ENCODE measurements around the gene TLL1. TPM values are rescaled to one million over a fixed set of nuclear protein-coding genes. Genes with fewer than 3 reads are reported as not detected.

Gene TLL1
- total and polyA plus RNA-seq, 3 experiments from 2014 or later, result not detected

DNA sequence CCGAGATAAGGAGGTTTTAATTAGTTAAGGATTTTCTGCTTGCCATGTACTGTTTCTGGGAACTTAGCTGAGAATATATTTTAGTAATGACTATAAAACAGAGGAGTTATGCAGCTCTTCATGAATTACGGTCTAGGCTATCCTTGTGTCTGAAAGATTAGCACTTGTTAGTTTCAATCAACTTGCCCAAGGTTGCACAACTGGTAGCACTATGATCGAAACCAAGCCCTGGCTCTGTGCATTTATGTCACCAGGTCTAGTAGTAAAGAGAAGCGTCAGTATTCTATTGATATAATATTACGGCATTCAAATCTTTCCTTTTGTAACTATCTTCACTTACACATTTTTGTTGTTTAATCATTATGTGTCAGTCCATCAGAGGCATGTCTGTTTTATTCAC lies 176.0 kb downstream of the TLL1 start:
- H3K4me1 ChIP-seq (ENCODE audit: insufficient read depth, low read length), result no peaks in the 10 kb centered on the region
- POLR2A ChIA-PET, result no interaction called here
- peaks cover 0 to 8% (median 1%) of the 10 kb centered on the region in 5 donors for H3K9me3 Mint-ChIP-seq
- no peaks in the 10 kb centered on the region for H3K9me3 ChIP-seq (ENCODE audit: low read length)
- H3K27ac ChIP-seq (ENCODE audit: low read depth, low read length), result no peak overlapping the region
- H3K36me3 ChIP-seq (ENCODE audit: insufficient read depth, low read length), result no peaks in the 10 kb centered on the region
- no peak for DNase-seq
- CTCF ChIA-PET, result no interaction called here
- H3K4me3 ChIP-seq (ENCODE audit: low read length), result no peak overlapping the region
- H3K27me3 Mint-ChIP-seq, result no peaks in the 10 kb centered on the region
- H3K36me3 Mint-ChIP-seq, result no peaks in the 10 kb centered on the region
- H3K27me3 ChIP-seq (ENCODE audit: insufficient read depth, low read length, poor library complexity, severe bottlenecking), result no peaks in the 10 kb centered on the region
- H3K4me3 Mint-ChIP-seq, result no peak overlapping the region
- no peak overlapping the region for H3K27ac Mint-ChIP-seq
- H3K4me1 Mint-ChIP-seq, result no peaks in the 10 kb centered on the region

DNA sequence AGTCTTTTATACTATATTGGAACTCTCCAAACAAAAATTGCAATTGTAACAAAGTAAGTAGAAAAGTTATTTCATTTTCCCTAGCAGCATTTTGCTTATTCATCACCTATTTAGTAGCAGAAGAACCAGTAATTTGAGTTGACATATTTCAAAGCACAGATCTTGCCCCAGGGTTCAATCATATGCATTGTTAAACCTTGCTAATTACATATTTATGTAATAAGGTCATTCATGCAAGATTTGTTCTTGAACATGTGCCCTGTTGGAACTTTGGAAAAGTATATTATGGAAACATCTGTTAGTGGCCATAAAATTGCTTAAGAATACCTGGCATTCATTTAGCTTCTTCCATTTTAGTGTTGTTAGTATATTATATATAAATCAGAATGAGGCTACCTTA lies 191.7 kb downstream of the TLL1 start:
- CTCF ChIA-PET, result no interaction called here
- H3K9me3 ChIP-seq (ENCODE audit: low read length), result no peaks in the 10 kb centered on the region

DNA sequence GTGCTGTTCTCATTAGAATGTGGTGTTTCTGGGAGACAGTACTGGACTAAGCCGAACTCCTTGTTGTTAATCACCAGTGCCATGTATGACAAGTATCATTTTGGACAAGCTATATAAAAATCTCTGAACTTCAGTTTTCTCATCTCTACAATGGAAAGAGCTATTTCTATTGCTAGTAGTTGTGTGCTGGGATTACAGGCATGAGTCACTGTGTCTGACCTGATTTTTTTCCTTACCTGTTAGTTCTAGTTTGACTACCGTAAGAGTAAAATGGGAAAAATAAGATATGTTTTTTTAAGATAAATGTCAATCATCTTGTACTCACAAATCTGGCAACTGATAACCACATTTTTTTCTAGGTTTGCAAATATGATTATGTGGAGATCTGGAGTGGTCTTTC lies 192.3 kb downstream of the TLL1 start:
- H3K4me3 ChIP-seq (ENCODE audit: low read length), result no peak overlapping the region
- H3K36me3 ChIP-seq (ENCODE audit: insufficient read depth, low read length), result no peaks in the 10 kb centered on the region
- no peak for DNase-seq
- H3K4me1 ChIP-seq (ENCODE audit: insufficient read depth, low read length), result no peaks in the 10 kb centered on the region
- no peaks in the 10 kb centered on the region for H3K36me3 Mint-ChIP-seq
- no peaks in the 10 kb centered on the region for H3K27me3 ChIP-seq (ENCODE audit: insufficient read depth, low read length, poor library complexity, severe bottlenecking)
- no peak overlapping the region for H3K27ac Mint-ChIP-seq
- no peaks in the 10 kb centered on the region for H3K4me1 Mint-ChIP-seq
- H3K4me3 Mint-ChIP-seq, result no peak overlapping the region
- no peak overlapping the region for H3K27ac ChIP-seq (ENCODE audit: low read depth, low read length)
- no peaks in the 10 kb centered on the region for H3K27me3 Mint-ChIP-seq
- ChIA-PET CTCF (no interaction called here), POLR2A (no interaction called here)
- no peaks in the 10 kb centered on the region for H3K9me3 ChIP-seq (ENCODE audit: low read length)
- H3K9me3 Mint-ChIP-seq, result peaks cover 0 to 7% (median 2%) of the 10 kb centered on the region in 5 donors

More for the DNA sequence above, 191.7 kb downstream of the TLL1 start:
- DNase-seq, result no peak
- H3K36me3 ChIP-seq (ENCODE audit: insufficient read depth, low read length), result no peaks in the 10 kb centered on the region
- Mint-ChIP-seq H3K27ac (no peak overlapping the region), H3K36me3 (no peaks in the 10 kb centered on the region), H3K27me3 (no peaks in the 10 kb centered on the region), H3K4me1 (no peaks in the 10 kb centered on the region), H3K4me3 (no peak overlapping the region), H3K9me3 (peaks cover 0 to 8% (median 2%) of the 10 kb centered on the region in 5 donors)
- H3K4me1 ChIP-seq (ENCODE audit: insufficient read depth, low read length), result no peaks in the 10 kb centered on the region
- H3K4me3 ChIP-seq (ENCODE audit: low read length), result no peak overlapping the region
- POLR2A ChIA-PET, result no interaction called here
- H3K27ac ChIP-seq (ENCODE audit: low read depth, low read length), result no peak overlapping the region
- no peaks in the 10 kb centered on the region for H3K27me3 ChIP-seq (ENCODE audit: insufficient read depth, low read length, poor library complexity, severe bottlenecking)

DNA sequence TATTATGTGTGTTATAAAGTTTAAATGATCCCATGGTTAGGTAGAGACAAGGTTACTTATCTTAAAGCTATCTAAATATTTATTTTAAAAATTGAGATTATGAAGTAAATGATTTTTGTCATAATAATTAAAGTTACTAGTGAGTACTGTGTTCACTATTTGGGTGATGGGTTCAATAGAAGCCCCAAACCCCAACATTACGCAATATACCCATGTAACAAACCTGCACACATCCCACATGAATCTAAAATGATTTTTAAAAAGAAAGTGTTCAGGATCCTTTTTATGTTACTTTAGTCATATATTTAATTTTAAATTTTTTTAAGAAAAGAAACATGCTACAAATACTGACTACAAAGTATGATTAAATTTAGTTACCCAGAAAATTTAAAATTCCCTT lies 193.9 kb downstream of the TLL1 start:
- CTCF ChIA-PET, result no interaction called here
- DNase-seq, result no peak
- H3K36me3 ChIP-seq (ENCODE audit: insufficient read depth, low read length), result no peaks in the 10 kb centered on the region

DNA sequence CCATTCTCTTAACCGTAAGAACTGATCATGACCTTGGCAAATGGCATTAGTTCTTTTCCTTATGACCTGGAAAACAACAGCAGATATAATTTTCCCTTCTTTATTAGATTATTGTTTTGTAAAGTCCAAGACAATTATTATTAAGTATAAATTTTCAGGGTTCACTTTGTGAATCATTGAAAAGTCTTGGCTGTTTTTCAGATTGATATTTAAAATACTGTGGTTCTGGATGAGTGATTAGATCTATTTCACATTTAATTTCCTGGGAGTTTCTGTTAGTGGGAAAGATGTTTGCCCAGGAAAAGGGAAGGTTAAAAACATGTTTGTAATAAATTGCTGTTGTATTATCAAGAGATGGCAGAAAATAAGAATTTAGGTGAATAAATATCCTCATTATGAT lies 194.9 kb downstream of the TLL1 start:
- peaks cover 0 to 7% (median 0%) of the 10 kb centered on the region in 5 donors for H3K9me3 Mint-ChIP-seq
- CTCF ChIA-PET, result no interaction called here
- POLR2A ChIA-PET, result no interaction called here
- no peak overlapping the region for H3K27ac Mint-ChIP-seq
- H3K27me3 Mint-ChIP-seq, result no peaks in the 10 kb centered on the region
- Histone ChIP-seq H3K27me3 (ENCODE audit: insufficient read depth, low read length, poor library complexity, severe bottlenecking) (no peaks in the 10 kb centered on the region), H3K36me3 (ENCODE audit: insufficient read depth, low read length) (no peaks in the 10 kb centered on the region), H3K4me1 (ENCODE audit: insufficient read depth, low read length) (no peaks in the 10 kb centered on the region), H3K4me3 (ENCODE audit: low read length) (no peak overlapping the region), H3K9me3 (ENCODE audit: low read length) (no peaks in the 10 kb centered on the region), H3K27ac (ENCODE audit: low read depth, low read length) (no peak overlapping the region)
- H3K4me1 Mint-ChIP-seq, result no peaks in the 10 kb centered on the region
- DNase-seq, result no peak
- no peaks in the 10 kb centered on the region for H3K36me3 Mint-ChIP-seq
- H3K4me3 Mint-ChIP-seq, result no peak overlapping the region

More for the DNA sequence above, 193.9 kb downstream of the TLL1 start:
- Mint-ChIP-seq H3K4me3 (no peak overlapping the region), H3K27ac (no peak overlapping the region), H3K9me3 (peaks cover 0 to 7% (median 0%) of the 10 kb centered on the region in 5 donors), H3K36me3 (no peaks in the 10 kb centered on the region), H3K4me1 (no peaks in the 10 kb centered on the region), H3K27me3 (no peaks in the 10 kb centered on the region)
- H3K27ac ChIP-seq (ENCODE audit: low read depth, low read length), result no peak overlapping the region
- no peaks in the 10 kb centered on the region for H3K9me3 ChIP-seq (ENCODE audit: low read length)
- no peaks in the 10 kb centered on the region for H3K4me1 ChIP-seq (ENCODE audit: insufficient read depth, low read length)
- no peaks in the 10 kb centered on the region for H3K27me3 ChIP-seq (ENCODE audit: insufficient read depth, low read length, poor library complexity, severe bottlenecking)
- POLR2A ChIA-PET, result no interaction called here
- H3K4me3 ChIP-seq (ENCODE audit: low read length), result no peak overlapping the region

DNA sequence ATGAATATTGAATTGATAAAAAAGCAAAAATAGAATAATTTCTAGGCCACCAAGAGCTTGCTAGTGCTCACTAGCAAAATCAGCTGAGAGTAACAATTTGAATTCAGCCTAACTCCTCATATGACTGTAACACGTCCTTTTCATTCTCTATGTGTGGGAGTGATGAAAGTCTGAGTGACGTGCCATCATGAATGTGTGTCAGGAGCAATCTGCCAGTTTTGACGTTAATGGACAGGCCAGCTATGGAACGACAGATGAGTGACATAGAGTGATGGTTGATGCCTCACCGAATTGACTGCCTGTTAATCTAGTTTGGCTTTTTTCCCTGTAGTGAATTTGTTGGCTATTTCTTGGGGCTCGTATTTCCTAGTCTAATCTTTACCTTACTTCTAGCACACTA lies 200.7 kb downstream of the TLL1 start:
- H3K27ac ChIP-seq (ENCODE audit: low read depth, low read length), result no peak overlapping the region
- H3K36me3 ChIP-seq (ENCODE audit: insufficient read depth, low read length), result no peaks in the 10 kb centered on the region
- no peak overlapping the region for H3K4me3 ChIP-seq (ENCODE audit: low read length)
- Mint-ChIP-seq H3K9me3 (peaks cover 0 to 6% (median 0%) of the 10 kb centered on the region in 5 donors), H3K36me3 (no peaks in the 10 kb centered on the region), H3K27ac (no peak overlapping the region), H3K4me1 (no peaks in the 10 kb centered on the region), H3K27me3 (no peaks in the 10 kb centered on the region), H3K4me3 (no peak overlapping the region)
- DNase-seq, result no peak
- H3K4me1 ChIP-seq (ENCODE audit: insufficient read depth, low read length), result no peaks in the 10 kb centered on the region
- H3K9me3 ChIP-seq (ENCODE audit: low read length), result no peaks in the 10 kb centered on the region
- no peaks in the 10 kb centered on the region for H3K27me3 ChIP-seq (ENCODE audit: insufficient read depth, low read length, poor library complexity, severe bottlenecking)
- POLR2A ChIA-PET, result no interaction called here
- CTCF ChIA-PET, result no interaction called here

DNA sequence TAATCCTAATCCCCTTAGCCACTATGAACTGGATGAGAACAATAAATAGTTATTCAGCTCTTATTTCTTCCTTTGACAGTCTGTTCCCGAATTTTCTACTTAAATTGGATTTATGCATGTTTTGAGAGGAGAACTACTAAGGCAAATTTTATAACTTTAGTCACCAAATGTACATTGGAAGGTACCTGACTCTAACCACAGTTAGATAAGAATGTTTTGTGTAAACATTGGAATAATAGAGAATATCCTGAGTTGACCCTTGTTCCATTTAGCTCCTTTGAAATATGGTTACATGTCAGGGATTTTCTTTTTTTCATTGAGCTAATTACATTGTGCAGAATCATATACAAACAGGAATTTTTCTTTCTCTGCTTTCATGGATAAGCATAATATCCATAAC lies 202.6 kb downstream of the TLL1 start:
- no peaks in the 10 kb centered on the region for H3K27me3 ChIP-seq (ENCODE audit: insufficient read depth, low read length, poor library complexity, severe bottlenecking)
- ChIA-PET CTCF (no interaction called here), POLR2A (no interaction called here)
- H3K9me3 Mint-ChIP-seq, result peaks cover 0 to 14% (median 3%) of the 10 kb centered on the region in 5 donors
- no peak overlapping the region for H3K4me3 Mint-ChIP-seq
- no peak overlapping the region for H3K27ac ChIP-seq (ENCODE audit: low read depth, low read length)
- H3K27me3 Mint-ChIP-seq, result no peaks in the 10 kb centered on the region
- no peak overlapping the region for H3K4me3 ChIP-seq (ENCODE audit: low read length)
- no peaks in the 10 kb centered on the region for H3K36me3 Mint-ChIP-seq
- H3K9me3 ChIP-seq (ENCODE audit: low read length), result no peaks in the 10 kb centered on the region
- no peaks in the 10 kb centered on the region for H3K4me1 Mint-ChIP-seq
- H3K36me3 ChIP-seq (ENCODE audit: insufficient read depth, low read length), result no peaks in the 10 kb centered on the region
- H3K4me1 ChIP-seq (ENCODE audit: insufficient read depth, low read length), result no peaks in the 10 kb centered on the region
- no peak overlapping the region for H3K27ac Mint-ChIP-seq
- no peak for DNase-seq

DNA sequence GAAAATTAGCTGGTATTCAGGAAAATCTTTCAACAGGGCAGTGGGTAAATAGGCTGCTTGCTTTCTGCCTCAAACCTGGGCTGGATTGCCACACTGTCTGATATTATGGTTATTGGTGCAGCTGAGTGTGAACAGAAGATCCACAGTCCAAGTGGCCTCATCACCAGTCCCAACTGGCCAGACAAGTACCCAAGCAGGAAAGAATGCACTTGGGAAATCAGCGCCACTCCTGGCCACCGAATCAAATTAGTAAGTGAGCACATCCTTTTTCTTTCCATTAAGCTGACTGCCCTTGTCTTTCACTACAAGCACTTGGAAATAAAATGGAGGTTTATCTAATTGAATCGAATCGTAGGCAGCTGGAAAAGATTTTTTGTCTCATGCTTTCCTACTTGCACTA lies 204.7 kb downstream of the TLL1 start:
- Mint-ChIP-seq H3K27ac (no peak overlapping the region), H3K36me3 (no peaks in the 10 kb centered on the region), H3K27me3 (no peaks in the 10 kb centered on the region), H3K4me3 (no peak overlapping the region), H3K9me3 (peaks cover 0 to 15% (median 5%) of the 10 kb centered on the region in 5 donors), H3K4me1 (no peaks in the 10 kb centered on the region)
- Histone ChIP-seq H3K27me3 (ENCODE audit: insufficient read depth, low read length, poor library complexity, severe bottlenecking) (no peaks in the 10 kb centered on the region), H3K36me3 (ENCODE audit: insufficient read depth, low read length) (no peaks in the 10 kb centered on the region), H3K4me3 (ENCODE audit: low read length) (no peak overlapping the region), H3K27ac (ENCODE audit: low read depth, low read length) (no peak overlapping the region), H3K9me3 (ENCODE audit: low read length) (no peaks in the 10 kb centered on the region), H3K4me1 (ENCODE audit: insufficient read depth, low read length) (no peaks in the 10 kb centered on the region)
- no peak for DNase-seq
- ChIA-PET POLR2A (no interaction called here), CTCF (no interaction called here)

DNA sequence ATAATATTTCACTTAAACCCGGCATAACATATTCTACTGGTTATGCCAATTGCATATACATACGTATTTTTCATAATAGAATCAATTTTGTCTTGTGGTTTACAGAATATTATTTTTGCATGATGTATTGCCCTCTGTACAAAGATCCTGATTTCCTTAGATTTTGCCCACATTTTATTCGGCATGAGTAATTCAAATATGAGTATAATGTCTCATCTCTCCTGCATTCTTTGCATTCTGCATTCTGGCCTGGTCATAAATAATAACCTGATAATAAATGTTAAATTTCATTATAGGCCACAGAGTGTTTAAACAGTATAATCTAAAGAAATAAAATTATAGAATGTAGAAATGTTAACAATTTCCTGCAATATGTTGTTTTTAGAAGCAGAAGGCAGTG lies 205.3 kb downstream of the TLL1 start:
- H3K4me1 Mint-ChIP-seq, result no peaks in the 10 kb centered on the region
- H3K27me3 ChIP-seq (ENCODE audit: insufficient read depth, low read length, poor library complexity, severe bottlenecking), result no peaks in the 10 kb centered on the region
- H3K36me3 Mint-ChIP-seq, result no peaks in the 10 kb centered on the region
- peaks cover 0 to 15% (median 5%) of the 10 kb centered on the region in 5 donors for H3K9me3 Mint-ChIP-seq
- no peak overlapping the region for H3K4me3 Mint-ChIP-seq
- no peak overlapping the region for H3K27ac ChIP-seq (ENCODE audit: low read depth, low read length)
- H3K36me3 ChIP-seq (ENCODE audit: insufficient read depth, low read length), result no peaks in the 10 kb centered on the region
- H3K27ac Mint-ChIP-seq, result no peak overlapping the region
- no peak overlapping the region for H3K4me3 ChIP-seq (ENCODE audit: low read length)
- no peaks in the 10 kb centered on the region for H3K4me1 ChIP-seq (ENCODE audit: insufficient read depth, low read length)
- no peaks in the 10 kb centered on the region for H3K9me3 ChIP-seq (ENCODE audit: low read length)
- ChIA-PET CTCF (no interaction called here), POLR2A (no interaction called here)
- H3K27me3 Mint-ChIP-seq, result no peaks in the 10 kb centered on the region
- DNase-seq, result no peak

All from CD8-positive, alpha-beta memory T cell (primary cell).